Measurements from ENCODE around the gene ZC4H2.
"Not testable (repeated sequence)": the region's sequence is repeated elsewhere in the genome, so short reads cannot be mapped to it uniquely, and the experiment has no call there.

Gene ZC4H2

DNA sequence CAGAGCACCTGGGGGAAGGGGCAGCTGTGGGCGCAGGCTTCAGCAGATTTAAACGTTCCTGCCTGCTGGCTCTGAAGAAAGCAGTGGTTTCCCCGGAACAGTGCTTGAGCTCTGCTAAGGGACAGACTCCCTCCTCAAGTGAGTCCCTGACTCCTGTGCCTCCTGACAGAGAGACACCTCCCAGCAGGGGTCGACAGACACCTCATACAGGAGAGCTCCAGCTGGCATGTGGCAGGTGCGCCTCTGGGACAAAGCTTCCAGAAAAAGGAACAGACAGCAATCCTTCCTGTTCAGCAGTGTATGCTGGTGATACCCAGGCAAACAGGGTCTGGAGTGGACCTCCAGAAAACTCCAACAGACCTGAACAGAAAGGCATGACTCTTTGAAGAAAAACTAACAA, 68.1 kb downstream of the ZC4H2 start:
- Histone ChIP-seq H2AK5ac (ENCODE audit: low read depth, low read length) (no peak overlapping the region), H3K14ac (ENCODE audit: low read length) (no peak overlapping the region), H2BK120ac (ENCODE audit: low read depth, low read length) (no peak overlapping the region), H2BK5ac (ENCODE audit: low read length) (no peak overlapping the region), H2BK12ac (ENCODE audit: low read length) (no peak overlapping the region), H2AFZ (ENCODE audit: low read length) (no peak overlapping the region), H3K9ac (ENCODE audit: low read depth, low read length, poor library complexity) (no peak overlapping the region), H3K36me3 (replicated peaks in 1 of 2; ENCODE audit: control insufficient read depth in 2 of 2, insufficient read depth in 2 of 2, low read length in 2 of 2) (peaks cover 0 to 13% of the 10 kb centered on the region in 2 donors), H3K27me3 (ENCODE audit: control insufficient read depth in 3 of 3, insufficient read depth in 3 of 3, low read depth in 1 of 3, low read length in 3 of 3) (no peaks in the 10 kb centered on the region), H2BK15ac (ENCODE audit: low read length) (no peak overlapping the region), H3K79me1 (ENCODE audit: low read depth, low read length) (no peaks in the 10 kb centered on the region), H3K4ac (ENCODE audit: low read length) (no peak overlapping the region), H3K4me3 (ENCODE audit: low read length in 2 of 2) (no peak overlapping the region), H3K23ac (ENCODE audit: low read depth, low read length, poor library complexity) (no peak overlapping the region), H3K9me3 (replicated peaks in 1 of 2; ENCODE audit: control insufficient read depth in 2 of 2, insufficient read depth in 1 of 2, low read depth in 1 of 2, low read length in 2 of 2) (peaks cover 0 to 2% of the 10 kb centered on the region in 2 donors), H3K27ac (replicated peaks; ENCODE audit: low read length) (no peak overlapping the region), H3K4me1 (ENCODE audit: control insufficient read depth in 2 of 2, insufficient read depth in 1 of 2, low read depth in 1 of 2, low read length in 2 of 2) (no peaks in the 10 kb centered on the region), H3K4me2 (ENCODE audit: insufficient read depth, low read length, poor library complexity, severe bottlenecking) (no peak overlapping the region), H4K91ac (ENCODE audit: low read depth, low read length, poor library complexity) (no peak overlapping the region), H4K8ac (ENCODE audit: low read depth, low read length) (no peak overlapping the region), H3K18ac (ENCODE audit: low read length) (no peak overlapping the region)
- DNase-seq (ENCODE audit: low spot score): no peak
- WGBS, 2 donors (ENCODE audit: extremely low coverage in 2 of 2, insufficient read length in 2 of 2, insufficient replicate concordance in 1 of 2): no CpG with 5 or more reads among the region's 5 CpGs

GRCh38 chrX:64894454-64895038, 81.7 kb downstream of the ZC4H2 start:
- Histone ChIP-seq H3K9me3 (replicated peaks in 1 of 2; ENCODE audit: control insufficient read depth in 2 of 2, insufficient read depth in 1 of 2, low read depth in 1 of 2, low read length in 2 of 2) (no peaks in the 10 kb centered on the region), H4K8ac (ENCODE audit: low read depth, low read length) (no peak overlapping the region), H2BK120ac (ENCODE audit: low read depth, low read length) (no peak overlapping the region), H2AFZ (ENCODE audit: low read length) (no peak overlapping the region), H2BK5ac (ENCODE audit: low read length) (no peak overlapping the region), H2AK5ac (ENCODE audit: low read depth, low read length) (no peak overlapping the region), H3K14ac (ENCODE audit: low read length) (no peak overlapping the region), H3K36me3 (replicated peaks in 1 of 2; ENCODE audit: control insufficient read depth in 2 of 2, insufficient read depth in 2 of 2, low read length in 2 of 2) (no peaks in the 10 kb centered on the region), H3K4ac (ENCODE audit: low read length) (no peak overlapping the region), H3K27ac (replicated peaks; ENCODE audit: low read length) (no peak overlapping the region), H3K4me1 (ENCODE audit: control insufficient read depth in 2 of 2, insufficient read depth in 1 of 2, low read depth in 1 of 2, low read length in 2 of 2) (no peaks in the 10 kb centered on the region), H2BK12ac (ENCODE audit: low read length) (no peak overlapping the region), H3K9ac (ENCODE audit: low read depth, low read length, poor library complexity) (no peak overlapping the region), H3K4me2 (ENCODE audit: insufficient read depth, low read length, poor library complexity, severe bottlenecking) (no peak overlapping the region), H2BK15ac (ENCODE audit: low read length) (no peak overlapping the region), H3K79me1 (ENCODE audit: low read depth, low read length) (no peaks in the 10 kb centered on the region), H3K18ac (ENCODE audit: low read length) (no peak overlapping the region), H3K23ac (ENCODE audit: low read depth, low read length, poor library complexity) (no peak overlapping the region), H3K27me3 (ENCODE audit: control insufficient read depth in 3 of 3, insufficient read depth in 3 of 3, low read depth in 1 of 3, low read length in 3 of 3) (no peaks in the 10 kb centered on the region), H4K91ac (ENCODE audit: low read depth, low read length, poor library complexity) (no peak overlapping the region), H3K4me3 (ENCODE audit: low read length in 2 of 2) (no peak overlapping the region)
- DNase-seq (ENCODE audit: low spot score): peak; percentile 3
- WGBS, 2 donors (ENCODE audit: extremely low coverage in 2 of 2, insufficient read length in 2 of 2, insufficient replicate concordance in 1 of 2): no CpG with 5 or more reads among the region's 10 CpGs

DNA sequence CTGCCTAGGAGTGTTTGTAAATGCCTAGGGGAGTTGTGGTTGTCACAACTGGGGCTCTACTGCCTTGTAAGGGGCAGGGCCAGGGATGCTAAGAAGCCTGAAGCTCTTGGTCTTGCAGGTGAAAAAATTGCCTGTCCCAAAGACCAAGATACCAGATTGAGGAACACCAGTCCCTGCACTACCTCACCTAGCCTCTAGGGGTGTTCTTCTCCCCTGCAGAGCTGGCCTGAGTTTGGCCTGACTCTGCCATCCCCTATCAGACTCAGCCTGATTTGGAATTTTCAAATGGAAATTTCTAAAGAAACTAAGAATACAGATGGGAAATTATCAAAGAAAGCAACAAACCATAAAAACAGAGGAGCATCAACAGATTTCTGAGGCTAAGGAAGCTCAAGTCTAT, 90.4 kb downstream of the ZC4H2 start:
- Histone ChIP-seq H3K79me1 (ENCODE audit: low read depth, low read length) (no peaks in the 10 kb centered on the region), H4K8ac (ENCODE audit: low read depth, low read length) (no peak overlapping the region), H2BK5ac (ENCODE audit: low read length) (no peak overlapping the region), H3K18ac (ENCODE audit: low read length) (no peak overlapping the region), H3K9ac (ENCODE audit: low read depth, low read length, poor library complexity) (no peak overlapping the region), H3K27ac (replicated peaks; ENCODE audit: low read length) (no peak overlapping the region), H3K4ac (ENCODE audit: low read length) (no peak overlapping the region), H2BK15ac (ENCODE audit: low read length) (no peak overlapping the region), H2BK12ac (ENCODE audit: low read length) (no peak overlapping the region), H3K9me3 (replicated peaks in 1 of 2; ENCODE audit: control insufficient read depth in 2 of 2, insufficient read depth in 1 of 2, low read depth in 1 of 2, low read length in 2 of 2) (no peaks in the 10 kb centered on the region), H2AK5ac (ENCODE audit: low read depth, low read length) (no peak overlapping the region), H3K4me1 (ENCODE audit: control insufficient read depth in 2 of 2, insufficient read depth in 1 of 2, low read depth in 1 of 2, low read length in 2 of 2) (no peaks in the 10 kb centered on the region), H2AFZ (ENCODE audit: low read length) (no peak overlapping the region), H3K14ac (ENCODE audit: low read length) (no peak overlapping the region), H3K36me3 (replicated peaks in 1 of 2; ENCODE audit: control insufficient read depth in 2 of 2, insufficient read depth in 2 of 2, low read length in 2 of 2) (no peaks in the 10 kb centered on the region), H3K27me3 (ENCODE audit: control insufficient read depth in 3 of 3, insufficient read depth in 3 of 3, low read depth in 1 of 3, low read length in 3 of 3) (no peaks in the 10 kb centered on the region), H4K91ac (ENCODE audit: low read depth, low read length, poor library complexity) (no peak overlapping the region), H2BK120ac (ENCODE audit: low read depth, low read length) (no peak overlapping the region), H3K23ac (ENCODE audit: low read depth, low read length, poor library complexity) (no peak overlapping the region), H3K4me3 (ENCODE audit: low read length in 2 of 2) (no peak overlapping the region), H3K4me2 (ENCODE audit: insufficient read depth, low read length, poor library complexity, severe bottlenecking) (no peak overlapping the region)
- no peak for DNase-seq (ENCODE audit: low spot score)

- not testable (repeated sequence) for H3K4me2 ChIP-seq (ENCODE audit: insufficient read depth, low read length, poor library complexity, severe bottlenecking); H2BK5ac ChIP-seq (ENCODE audit: low read length); H2AFZ ChIP-seq (ENCODE audit: low read length); H3K23ac ChIP-seq (ENCODE audit: low read depth, low read length, poor library complexity); H3K4me1 ChIP-seq (ENCODE audit: control insufficient read depth in 2 of 2, insufficient read depth in 1 of 2, low read depth in 1 of 2, low read length in 2 of 2); H4K91ac ChIP-seq (ENCODE audit: low read depth, low read length, poor library complexity); H2BK120ac ChIP-seq (ENCODE audit: low read depth, low read length); H3K18ac ChIP-seq (ENCODE audit: low read length); H4K8ac ChIP-seq (ENCODE audit: low read depth, low read length); DNase-seq (ENCODE audit: low spot score); H3K4me3 ChIP-seq (ENCODE audit: low read length in 2 of 2); H3K4ac ChIP-seq (ENCODE audit: low read length); H3K27ac ChIP-seq (replicated peaks; ENCODE audit: low read length); H3K27me3 ChIP-seq (ENCODE audit: control insufficient read depth in 3 of 3, insufficient read depth in 3 of 3, low read depth in 1 of 3, low read length in 3 of 3); H2BK12ac ChIP-seq (ENCODE audit: low read length); H3K14ac ChIP-seq (ENCODE audit: low read length); H3K79me1 ChIP-seq (ENCODE audit: low read depth, low read length); H2BK15ac ChIP-seq (ENCODE audit: low read length); H3K9ac ChIP-seq (ENCODE audit: low read depth, low read length, poor library complexity); H3K36me3 ChIP-seq (replicated peaks in 1 of 2; ENCODE audit: control insufficient read depth in 2 of 2, insufficient read depth in 2 of 2, low read length in 2 of 2); H2AK5ac ChIP-seq (ENCODE audit: low read depth, low read length); H3K9me3 ChIP-seq (replicated peaks in 1 of 2; ENCODE audit: control insufficient read depth in 2 of 2, insufficient read depth in 1 of 2, low read depth in 1 of 2, low read length in 2 of 2)
- no CpG with 5 or more reads among the region's 12 CpGs for WGBS, 2 donors (ENCODE audit: extremely low coverage in 2 of 2, insufficient read length in 2 of 2, insufficient replicate concordance in 1 of 2)
These were observed 97.5 kb downstream of the ZC4H2 start for GRCh38 chrX:64878709-64879108.

All from neuronal stem cell (in vitro differentiated cells).